EH (cell line): ENCODE data around the gene IDNK.

Experiments used
- DNase-seq: peaks from one replicate; pipeline ENCODE4 v3.0.0-alpha.2; 2015; ENCODE audit warnings: low read depth

Gene IDNK

DNA sequence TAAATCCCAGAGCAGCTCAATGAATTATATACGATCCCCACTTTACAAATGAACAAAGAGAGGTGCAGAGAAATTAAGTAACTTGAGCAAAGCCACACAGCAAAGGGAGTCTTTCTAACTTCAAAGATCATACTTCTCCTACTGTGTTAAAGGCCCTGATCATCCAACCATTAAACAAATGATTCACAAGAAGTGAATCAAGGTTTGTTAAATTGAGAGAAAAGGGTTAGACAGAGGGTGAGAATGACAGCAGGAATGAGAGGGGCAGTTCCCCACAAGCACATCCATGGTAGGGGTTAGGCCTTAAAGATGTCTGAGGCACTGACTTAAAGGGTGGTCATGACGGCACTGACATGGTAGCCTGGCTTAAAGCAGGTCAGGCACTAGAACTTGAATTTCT, 10.7 kb downstream of the IDNK start:
- DNase-seq, result no peak

DNA sequence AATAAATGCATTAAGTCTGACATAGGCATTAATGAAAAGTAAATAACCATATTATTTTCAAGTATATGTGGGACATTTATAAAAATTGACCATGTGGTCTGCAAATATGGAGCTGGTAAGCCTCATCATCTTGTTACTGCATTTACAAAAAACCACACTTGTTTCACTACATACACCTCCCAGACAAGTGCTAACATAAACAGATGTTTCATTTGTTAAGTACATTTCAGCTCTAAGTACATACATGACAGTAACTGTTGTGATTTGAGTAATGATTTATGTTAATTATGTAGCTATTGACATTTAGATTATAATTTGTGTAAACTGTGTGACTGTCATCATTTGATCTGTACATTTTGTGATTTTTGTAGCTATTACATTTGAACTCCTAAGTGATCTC, 13.9 kb downstream of the IDNK start:
- DNase-seq, result no peak

DNA sequence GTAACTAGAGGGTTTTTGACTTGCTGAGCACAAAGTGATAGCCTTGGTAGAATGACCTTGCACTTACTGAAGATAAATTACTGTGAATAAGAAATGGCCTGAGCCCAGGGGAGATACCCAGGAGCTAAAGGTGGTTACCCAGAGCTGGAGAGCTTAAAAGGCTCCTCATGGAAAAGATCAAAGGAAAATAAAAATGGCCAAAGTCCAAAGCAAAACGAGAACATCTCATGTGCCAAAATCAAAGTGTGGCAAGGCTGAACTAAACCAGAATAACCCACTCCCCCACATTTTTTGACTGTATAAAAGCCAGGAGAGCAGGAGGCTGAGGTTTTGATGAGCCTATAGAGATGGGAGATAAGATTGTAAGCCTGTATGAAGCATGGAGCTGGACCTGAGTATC, 14.4 kb downstream of the IDNK start:
- DNase-seq, result no peak

DNA sequence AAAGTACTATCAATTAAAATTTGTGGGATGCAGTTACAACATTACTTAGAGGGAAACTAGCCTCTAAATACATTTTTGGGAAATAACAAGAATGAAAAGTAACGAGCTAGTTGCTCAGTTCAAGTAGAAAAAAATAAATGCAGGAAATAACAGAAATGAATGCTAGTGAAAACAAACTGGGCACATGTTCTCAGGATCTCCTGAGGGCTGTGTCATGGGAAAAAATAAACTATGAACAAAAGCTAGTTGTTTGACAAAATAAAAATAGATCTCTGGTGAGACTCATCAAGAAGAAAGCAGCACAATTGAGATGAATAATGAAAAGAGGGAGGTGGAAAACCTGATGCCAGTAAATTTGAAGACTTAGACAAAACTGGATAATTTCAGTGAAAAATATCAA, 16.3 kb downstream of the IDNK start:
- DNase-seq, result peak; percentile 6

DNA sequence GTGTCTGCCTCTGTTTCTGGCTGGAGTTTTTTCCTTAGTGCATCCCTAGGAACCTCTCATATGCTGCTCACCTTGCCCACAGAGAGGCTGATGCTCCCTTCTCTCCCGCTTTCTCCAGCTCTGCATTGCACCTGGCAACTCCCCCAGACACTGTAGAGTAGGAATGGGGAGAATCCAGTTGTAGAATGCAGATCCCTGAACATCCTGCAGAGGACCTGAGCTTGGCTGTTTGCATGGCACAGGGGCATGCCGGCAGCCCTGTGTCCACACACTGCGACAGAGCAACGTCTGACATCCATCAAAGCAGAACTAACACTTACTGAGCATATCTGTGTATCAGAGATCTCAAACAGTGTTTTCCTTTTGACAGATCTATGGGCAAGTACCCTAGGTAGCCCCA, 19.9 kb downstream of the IDNK start:
- no peak for DNase-seq

DNA sequence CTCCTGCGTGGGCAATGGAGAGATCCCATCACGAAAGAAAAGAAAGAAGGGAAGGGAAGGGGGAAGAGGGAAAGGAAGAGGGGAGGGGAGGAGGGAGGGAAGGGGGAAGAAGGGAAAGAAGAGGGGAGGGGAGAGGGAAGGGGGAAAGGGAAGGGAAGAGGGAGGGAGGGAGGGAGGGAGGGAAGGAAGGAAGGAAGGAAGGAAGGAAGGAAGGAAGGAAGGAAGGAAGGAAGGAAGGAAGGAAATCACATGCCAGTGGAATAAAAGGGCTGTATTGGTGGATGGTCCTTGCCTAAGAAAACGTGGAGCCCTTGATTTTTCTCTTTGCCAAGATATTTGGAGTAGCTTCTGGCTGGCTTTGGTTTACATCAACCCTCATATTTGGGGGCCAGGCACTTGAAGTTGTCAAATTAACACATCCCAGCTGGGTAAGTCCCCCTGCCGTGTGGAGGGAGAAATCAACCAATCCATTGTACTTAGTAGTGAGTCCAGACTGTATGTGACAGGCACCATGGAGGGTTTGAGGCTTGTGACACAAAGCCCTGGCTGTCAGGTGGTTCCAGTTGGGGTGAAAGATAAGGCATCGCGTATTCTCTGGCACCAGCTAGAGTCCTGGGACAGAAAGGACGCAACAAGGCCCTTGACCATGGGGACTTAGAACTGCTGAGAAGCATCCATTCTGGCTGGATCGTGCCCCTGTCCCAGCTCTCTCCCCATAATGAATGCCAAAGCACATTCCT, 23.7 kb downstream of the IDNK start:
- no peak for DNase-seq

DNA sequence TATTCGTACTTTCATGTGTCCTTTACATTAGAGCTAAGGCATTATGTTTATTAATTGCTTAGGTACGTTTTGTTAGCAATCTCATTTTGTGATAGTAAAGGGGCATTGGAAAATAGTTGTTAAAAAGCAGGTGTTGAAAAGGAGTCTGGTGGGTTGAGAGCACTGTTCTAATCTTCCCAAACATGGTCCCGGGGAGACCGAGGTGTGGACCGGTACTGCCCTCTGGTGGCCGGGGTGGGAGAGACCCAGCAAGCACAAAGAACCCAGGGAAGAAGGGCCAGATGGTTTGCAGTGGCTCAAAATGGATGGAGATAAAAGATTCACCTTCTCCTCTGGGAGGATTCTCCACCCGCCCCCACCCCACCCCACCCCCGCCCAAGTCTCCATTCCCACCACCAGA, 26.1 kb downstream of the IDNK start:
- DNase-seq, result peak; percentile 52

DNA sequence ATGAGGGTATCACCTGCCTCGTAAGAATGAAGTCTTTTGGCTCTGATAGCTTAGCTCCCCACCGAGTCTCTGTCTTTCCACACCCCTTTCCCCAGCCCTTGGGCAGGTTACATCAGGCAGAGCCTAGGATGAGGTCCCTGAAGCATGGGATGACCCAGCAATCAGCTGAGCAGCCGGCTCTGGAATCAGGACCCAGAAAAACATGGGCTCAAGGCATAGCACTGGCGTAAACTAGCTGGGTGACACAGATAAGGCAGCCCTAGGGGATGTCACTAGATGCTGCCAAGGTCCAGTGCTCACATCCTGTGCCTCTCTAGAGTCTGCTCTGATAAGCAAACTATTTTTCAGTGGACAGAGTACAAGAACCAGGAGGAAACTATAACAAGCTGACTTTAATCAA, 26.6 kb downstream of the IDNK start:
- no peak for DNase-seq

DNA sequence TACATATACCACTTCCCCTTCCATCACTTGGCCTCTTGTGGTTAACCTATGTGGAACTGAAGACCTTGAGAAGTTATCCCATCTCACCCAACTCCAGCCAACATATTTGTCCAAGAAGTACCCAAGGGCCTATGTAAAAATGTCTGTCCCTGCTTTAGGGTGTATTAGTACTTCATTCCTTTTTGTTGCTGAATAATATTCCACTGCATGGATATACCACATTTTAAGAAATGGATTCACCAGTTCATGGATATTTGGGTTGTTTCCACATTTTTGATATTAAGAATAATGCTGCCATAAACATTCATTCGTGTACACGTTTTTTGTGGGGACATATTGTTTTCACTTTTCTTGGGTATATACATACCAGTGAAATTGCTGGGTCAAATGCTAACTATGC, 28.6 kb downstream of the IDNK start:
- DNase-seq, result no peak

DNA sequence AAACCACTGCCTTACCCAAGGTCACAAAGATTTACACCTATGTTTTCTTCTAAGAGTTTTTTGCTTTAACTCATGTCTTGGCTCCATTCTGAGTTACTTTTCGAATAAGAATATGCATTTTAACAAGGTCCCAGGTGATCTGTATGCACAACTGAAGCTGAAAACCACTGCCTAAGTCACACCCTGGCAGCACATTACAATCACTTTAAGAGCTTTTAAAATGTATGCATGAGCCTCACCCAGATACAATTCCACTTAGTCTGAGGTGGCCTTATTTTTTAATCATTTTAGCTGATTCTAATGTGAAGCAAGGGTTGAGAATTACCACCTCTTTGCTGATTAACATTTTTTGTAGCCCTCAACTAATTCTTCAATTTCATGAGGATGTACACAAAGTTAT, 29.5 kb downstream of the IDNK start:
- no peak for DNase-seq

DNA sequence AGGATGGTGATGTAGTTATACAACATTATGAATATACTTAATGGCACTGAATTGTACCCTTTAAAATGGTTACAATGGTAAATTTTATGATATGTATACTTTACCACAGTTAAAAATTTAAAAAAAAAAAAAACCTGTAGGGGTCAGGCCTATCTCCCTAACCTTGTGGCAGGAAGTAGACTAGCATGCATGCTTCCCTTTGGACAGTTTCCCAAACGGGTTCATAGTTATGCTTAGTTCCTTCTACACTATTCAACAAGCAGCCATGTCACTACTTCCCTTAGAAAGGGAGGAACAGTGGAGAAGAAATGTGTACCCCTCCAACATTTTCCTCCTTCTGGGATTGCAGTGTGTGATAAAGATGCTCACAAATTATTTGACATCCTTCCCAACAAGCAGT, 32.5 kb downstream of the IDNK start:
- DNase-seq, result no peak

DNA sequence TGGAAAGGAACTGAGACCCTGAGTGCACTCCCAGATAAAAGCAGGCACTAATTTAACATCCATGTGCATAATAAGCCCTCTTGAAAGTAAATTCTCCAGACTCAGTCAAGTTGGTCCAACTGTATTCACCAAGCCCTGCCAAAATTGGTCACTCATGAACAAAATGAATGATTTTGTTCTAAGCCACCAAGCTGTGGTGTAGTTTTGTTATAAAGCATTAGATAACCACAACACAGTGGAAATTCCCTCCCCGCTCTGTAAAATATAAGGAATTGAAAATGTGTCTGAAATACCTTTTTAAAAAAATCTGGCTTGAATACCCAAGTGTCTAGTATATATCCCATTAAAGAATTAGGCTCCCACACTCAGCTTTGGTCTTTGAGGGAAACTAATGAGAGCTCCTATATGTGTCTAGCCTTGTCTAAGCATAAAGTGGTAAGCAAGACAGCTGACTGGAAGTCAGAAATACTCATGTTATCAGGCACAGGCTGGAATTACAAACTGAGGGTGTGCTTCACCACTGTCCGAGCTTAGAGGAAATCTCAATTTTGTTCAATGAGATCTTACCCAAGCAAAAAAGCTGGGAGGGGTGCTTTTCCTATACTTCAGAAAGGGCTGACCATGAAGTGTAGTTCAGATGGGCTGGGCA, 33.2 kb downstream of the IDNK start:
- DNase-seq, result no peak

DNA sequence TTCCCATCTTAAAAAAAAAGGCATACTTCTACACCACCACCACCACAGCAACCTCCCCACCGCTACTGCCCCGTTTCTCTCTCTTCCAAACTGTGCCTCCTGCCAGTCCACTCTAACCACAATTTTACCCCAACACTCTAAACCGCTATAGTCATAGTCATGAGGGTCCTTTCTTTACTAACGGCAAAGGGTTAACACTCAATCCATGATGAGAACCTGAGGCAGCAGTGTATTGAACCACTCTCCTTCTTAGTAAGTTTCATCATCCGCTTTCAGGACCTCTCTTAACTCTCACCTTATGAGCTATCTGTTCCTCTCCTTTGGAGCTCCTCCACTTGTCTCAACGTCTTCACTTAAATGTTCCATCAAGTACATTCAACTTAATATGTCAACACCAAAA, 34.0 kb downstream of the IDNK start:
- DNase-seq, result no peak

DNA sequence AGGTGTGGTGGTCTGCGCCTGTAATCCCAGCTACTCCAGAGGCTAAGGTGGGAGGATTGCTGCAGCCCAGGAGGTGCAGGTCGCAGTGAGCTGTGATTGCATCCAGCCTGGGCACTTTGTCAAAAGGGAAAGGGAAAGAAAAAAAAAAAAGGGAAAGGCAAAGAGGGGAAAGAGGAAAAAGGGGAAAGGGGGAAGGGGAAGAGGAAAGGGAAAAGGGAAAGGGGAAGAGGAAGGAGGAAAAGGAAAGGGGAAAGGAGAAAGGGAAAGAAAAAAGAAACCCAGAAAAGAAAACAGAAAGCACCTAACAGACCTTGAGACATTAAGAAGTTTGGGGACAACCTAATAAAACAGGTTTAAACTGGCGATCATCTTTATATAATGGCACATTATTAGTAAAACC, 40.0 kb downstream of the IDNK start:
- DNase-seq, result no peak

DNA sequence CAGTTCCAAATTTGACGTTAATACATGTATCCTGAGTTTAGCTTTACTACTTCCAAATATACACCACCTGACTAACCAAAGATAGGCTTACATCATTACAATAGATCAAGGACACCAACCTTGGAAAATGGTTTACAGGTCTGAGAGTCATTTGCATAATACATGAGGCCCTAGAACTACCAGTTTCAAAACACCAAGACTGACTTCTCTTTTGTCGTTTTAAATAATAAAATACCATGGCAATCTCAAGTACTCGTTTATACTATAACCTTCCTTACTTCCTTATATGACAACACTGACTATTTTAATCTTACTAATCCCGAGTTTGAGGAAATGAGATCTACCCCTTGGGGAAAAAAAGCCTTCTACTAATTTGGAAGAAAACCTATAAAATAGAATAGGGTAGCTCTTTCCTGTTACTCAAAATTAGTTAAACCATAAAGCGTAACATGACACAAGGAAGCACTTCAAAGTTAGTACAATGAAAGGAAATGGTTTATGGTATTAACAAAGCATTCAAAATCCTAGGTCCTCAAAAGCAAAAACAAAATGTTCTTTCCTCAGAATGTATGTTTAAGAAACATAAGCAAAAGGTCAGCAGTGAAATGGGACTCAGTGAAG, 42.7 kb downstream of the IDNK start:
- no peak for DNase-seq

DNA sequence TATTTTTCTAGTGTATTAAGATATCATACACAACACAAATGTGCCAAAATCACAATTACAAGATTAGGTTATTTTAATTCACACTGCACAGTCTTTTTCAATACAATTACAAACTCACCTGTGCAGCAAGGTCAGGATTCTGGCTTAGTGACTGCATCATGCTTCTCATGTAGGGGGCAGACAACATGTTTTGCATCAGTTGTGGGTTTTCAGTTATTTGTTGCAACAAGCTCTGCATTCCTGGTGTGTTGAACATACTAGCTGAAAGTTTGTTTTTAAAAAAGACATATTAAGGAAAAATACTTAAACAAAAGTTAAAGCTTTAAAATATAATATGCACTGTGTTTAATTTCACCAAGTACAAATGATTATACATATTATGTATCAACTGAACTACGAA, 46.1 kb downstream of the IDNK start:
- no peak for DNase-seq

DNA sequence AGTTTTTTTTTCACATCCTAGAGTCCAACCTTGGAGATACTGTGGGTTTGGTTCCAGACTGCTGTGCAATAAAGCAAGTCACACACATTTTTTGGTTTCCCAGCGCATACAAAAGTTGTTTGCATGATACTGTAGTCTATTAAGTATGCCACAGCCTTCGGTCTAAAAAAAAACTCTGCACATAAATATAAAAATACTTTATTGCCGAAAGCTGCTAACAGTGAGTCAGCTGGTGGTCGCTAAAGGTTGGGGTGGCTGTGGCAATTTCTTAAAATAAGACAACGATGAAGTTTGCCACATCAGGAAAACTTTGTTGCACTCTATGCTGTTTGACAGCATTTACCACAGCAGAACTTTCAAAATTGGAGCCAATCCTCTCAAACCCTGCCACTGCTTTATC, 47.4 kb downstream of the IDNK start:
- DNase-seq, result no peak

DNA sequence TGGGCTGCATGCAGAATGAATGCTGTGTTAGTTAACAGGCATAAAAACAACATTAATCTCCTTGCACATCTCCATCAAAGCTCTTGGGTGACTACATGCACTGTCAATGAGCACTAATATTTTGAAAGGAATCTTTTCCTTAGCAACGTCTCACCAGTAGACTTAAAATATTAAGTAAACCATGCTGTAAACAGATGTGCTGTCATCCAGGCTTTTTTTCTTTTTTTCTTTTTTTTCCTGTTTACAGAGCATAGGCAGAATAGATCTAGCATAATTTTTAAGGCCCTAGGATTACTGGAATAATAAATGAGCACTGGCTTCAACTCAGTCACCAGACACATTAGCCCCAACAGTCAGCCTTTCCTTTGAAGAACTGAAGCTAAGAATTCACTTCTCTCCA, 48.5 kb downstream of the IDNK start:
- no peak for DNase-seq

DNA sequence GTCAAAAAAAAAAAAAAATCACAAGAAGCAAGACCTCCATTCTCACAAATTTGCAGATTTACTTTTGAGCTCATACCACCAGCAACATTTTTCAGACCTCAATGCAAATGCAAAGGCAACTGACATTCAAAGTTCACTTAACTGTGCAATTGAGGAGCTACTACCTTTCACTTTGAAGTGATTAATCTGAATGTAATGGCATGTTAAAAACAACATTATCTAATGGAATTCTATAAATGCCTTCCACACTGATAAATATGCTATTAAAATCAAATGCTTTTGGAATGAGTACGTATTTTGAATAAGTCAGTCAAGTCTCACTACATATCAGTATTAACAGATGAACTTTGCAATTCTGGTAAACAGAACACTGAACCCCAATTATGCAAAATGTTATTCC, 52.5 kb downstream of the IDNK start:
- peak; percentile 21 for DNase-seq

DNA sequence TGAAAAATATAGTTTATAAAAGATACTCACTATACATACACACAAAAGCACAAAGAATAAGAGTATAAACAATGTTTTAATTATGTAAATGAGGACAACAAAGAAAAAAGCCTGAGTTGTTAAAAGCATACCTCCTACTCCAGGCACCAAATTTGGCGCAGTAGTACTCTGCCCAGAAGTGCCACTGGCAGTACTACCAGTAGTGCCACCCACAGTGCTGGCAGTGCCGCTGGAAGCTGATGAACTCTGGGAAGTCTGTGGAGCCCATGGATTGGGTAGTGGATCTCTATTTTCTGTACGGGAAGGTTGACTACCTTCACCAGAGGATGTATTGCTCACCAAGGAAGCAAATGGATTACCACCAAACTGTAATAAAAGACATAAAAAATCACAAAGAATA, 54.7 kb downstream of the IDNK start:
- DNase-seq, result no peak

DNA sequence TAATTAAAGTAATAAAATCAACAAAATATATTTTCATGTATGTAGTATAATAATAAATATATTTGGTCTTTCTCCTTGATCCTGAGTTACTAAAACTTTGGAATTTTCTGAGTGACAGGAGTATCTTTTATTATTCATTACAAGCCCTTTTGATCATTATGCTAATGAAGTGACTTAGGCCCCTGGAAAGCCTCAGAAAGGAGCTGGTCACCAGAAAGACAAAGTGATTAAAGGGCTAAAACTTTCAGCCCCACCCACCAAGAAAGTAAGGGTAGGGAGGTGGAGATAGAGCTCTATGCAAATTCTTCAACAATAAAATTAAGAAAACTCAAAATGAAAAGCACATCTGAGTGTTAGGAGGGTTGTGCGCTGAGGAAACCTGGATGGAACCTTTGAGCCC, 57.3 kb downstream of the IDNK start:
- DNase-seq, result no peak

DNA sequence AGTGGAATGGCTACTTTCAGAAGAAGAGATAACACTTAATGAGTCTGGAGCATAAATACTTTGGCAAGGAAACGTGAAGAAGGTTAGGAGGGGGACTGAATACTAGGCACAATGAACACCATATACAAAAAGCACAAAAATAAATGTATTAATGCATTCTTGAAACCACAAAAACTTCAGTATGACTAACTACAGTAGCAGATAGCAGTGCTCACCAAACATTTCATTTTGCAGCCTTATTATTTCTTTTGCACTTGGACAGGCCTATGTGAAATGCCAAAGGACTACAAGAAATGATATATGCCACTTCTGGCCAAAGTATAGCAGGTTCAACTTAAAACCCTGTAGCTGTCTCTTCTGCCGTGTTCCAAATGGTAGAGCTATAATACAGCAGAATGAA, 58.5 kb downstream of the IDNK start:
- no peak for DNase-seq

DNA sequence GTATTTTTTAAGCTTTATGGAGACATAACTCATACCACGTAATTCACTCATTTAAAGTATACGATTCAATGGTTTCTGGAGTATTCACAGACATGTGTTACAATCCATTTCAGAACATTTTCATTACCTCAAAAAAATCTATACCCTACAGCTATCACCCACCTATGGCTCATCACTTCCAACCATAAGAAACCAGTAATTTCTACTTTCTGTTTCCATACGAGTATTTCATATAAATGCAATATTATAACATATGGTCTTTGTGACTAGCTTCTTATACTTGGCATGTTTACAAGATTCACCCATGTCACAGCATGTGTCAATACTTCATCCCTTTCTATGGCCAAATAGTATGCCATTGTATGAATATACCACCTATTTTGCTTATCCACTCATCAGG, 66.0 kb downstream of the IDNK start:
- no peak for DNase-seq

DNA sequence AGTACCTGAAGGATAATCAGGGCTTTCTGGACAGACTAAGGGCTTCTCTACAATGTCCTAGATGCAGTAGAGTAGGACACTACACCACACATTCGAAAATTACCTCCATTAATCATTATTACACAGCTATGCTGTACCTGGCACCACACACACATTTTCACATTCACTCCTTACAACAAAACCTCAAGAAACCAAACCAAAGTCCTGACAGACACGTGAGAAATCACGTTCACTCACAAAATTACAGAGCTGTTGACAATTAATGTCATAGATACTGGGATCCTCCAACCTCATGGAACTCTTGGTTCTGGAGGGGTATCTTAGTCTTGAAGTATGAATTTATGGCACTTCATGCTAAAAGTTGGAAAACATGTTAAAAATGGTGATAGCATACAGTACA, 68.5 kb downstream of the IDNK start:
- no peak for DNase-seq
